Brain microvascular endothelial cell (primary cell): Measurements from ENCODE around the gene PIH1D1.
A peak's percentile ranks its signal among the peaks of the same experiment; 100 is the strongest.

Experiments
- DNase-seq: peaks from one replicate; pipeline ENCODE4 v3.0.0-alpha.2; 2020
- H3K27ac ChIP-seq: fragments of 250-450 bp; sonication (Bioruptor Pico); 2 replicates; pipeline ENCODE4 v1.5.1; 2020; ENCODE audit warnings: mild to moderate bottlenecking, moderate library complexity
- H3K27me3 ChIP-seq: fragments of 250-450 bp; sonication (Bioruptor Pico); replicated peaks from 2 replicates; pipeline ENCODE4 v1.5.1; 2020; ENCODE audit warnings: mild to moderate bottlenecking
- H3K36me3 ChIP-seq: fragments of 250-450 bp; sonication (Bioruptor Pico); replicated peaks from 2 replicates; pipeline ENCODE4 v1.5.1; 2020; ENCODE audit warnings: mild to moderate bottlenecking
- H3K4me3 ChIP-seq: 2 replicates; pipeline ENCODE4 v1.5.1; 2011; ENCODE audit warnings: low read depth, mild to moderate bottlenecking, control low read depth, low read length, moderate library complexity
- CTCF ChIP-seq: IDR thresholded peaks from 2 replicates; pipeline ENCODE4 v1.5.1; 2011; ENCODE audit warnings: low read depth, mild to moderate bottlenecking, moderate library complexity, low read length, control low read depth, inconsistent platforms; ENCODE audit errors: missing control alignments
- in situ Hi-C: cut with HindIII; loops from 2 replicates; pipeline ENCODE4 v1.10.0; 2017; ENCODE audit warnings: low sequenced_read_pairs, low pct_ligation_motif_present

The PIH1D1 gene

DNA sequence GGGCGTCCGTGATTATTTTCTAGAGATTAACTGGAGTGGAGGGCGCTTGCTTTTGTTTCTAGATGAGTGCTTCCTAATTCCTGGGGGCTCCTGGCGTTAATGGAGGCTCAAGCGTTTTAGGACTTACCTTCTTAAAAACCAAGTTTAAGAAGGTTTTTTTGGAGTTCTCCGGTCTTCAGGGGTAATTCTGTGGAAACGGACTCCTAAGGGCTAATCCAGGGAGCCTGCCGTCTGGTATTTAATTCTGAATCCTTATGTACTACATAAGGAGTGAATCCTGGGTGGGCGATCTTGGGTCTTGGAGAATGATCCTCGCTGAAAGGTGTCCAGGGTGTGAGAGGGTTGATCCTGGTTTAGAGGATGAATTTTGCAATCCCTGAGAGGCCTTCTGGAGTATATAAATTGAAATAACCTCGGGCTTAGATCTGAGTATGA is 45.0 kb upstream of the PIH1D1 start:
- Histone ChIP-seq H3K27ac (peak overlapping the region; percentile 92), H3K36me3 (peaks cover 52% of the 10 kb centered on the region), H3K27me3 (no peaks in the 10 kb centered on the region), H3K4me3 (peak overlapping the region; percentile 70)
- no peak for DNase-seq
- in situ Hi-C loops, result no loop called here
- no peak for TF ChIP-seq CTCF

- no peak for DNase-seq
- Histone ChIP-seq H3K4me3 (no peak overlapping the region), H3K27ac (no peak overlapping the region), H3K36me3 (peaks cover 65% of the 10 kb centered on the region), H3K27me3 (no peaks in the 10 kb centered on the region)
- no peak for TF ChIP-seq CTCF
- in situ Hi-C loops, result no loop called here
Observed at GRCh38 chr19:49492573-49493405, 41.2 kb upstream of the PIH1D1 start.

- no peak overlapping the region for H3K4me3 ChIP-seq
- in situ Hi-C loops, result no loop called here
- TF ChIP-seq CTCF, result no peak
- H3K36me3 ChIP-seq, result peaks cover 60% of the 10 kb centered on the region
- DNase-seq, result no peak
- no peaks in the 10 kb centered on the region for H3K27me3 ChIP-seq
- H3K27ac ChIP-seq, result no peak overlapping the region
Observed at GRCh38 chr19:49491804-49492572, 40.4 kb upstream of the PIH1D1 start.

- no peak for TF ChIP-seq CTCF
- in situ Hi-C loops, result no loop called here
- no peak overlapping the region for H3K4me3 ChIP-seq
- DNase-seq, result no peak
- peaks cover 60% of the 10 kb centered on the region for H3K36me3 ChIP-seq
- H3K27ac ChIP-seq, result no peak overlapping the region
- H3K27me3 ChIP-seq, result no peaks in the 10 kb centered on the region
Observed at GRCh38 chr19:49491030-49491803, 39.6 kb upstream of the PIH1D1 start.

DNA sequence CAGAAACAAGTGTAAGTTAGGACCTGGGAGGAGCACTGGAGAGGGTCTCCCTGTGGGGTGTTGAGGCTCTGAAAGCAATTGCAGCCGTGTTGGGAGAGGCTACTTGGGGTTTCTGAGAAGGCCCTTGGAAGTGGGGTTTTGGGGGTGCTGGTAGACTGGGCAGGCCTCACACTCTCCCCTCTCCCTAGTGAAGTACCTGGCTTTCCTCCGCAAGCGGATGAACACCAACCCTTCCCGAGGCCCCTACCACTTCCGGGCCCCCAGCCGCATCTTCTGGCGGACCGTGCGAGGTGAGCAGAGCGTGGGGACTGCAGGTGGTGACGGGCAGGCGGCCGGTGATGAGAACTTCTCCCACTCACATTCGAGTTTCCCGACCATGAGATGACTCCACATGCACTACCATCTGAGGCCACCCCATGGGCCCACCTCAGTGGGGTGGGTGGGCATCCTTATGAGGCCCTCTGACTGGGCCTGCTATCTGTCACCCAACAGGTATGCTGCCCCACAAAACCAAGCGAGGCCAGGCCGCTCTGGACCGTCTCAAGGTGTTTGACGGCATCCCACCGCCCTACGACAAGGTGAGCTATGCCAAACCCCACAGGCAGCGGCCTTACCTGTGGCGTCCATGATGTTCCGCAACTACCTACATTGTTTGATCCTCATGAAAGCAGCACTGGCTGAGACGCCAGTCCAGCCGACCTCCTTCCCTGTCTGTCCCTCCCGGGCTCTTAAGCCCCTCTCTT is 38.8 kb upstream of the PIH1D1 start:
- H3K27me3 ChIP-seq, result no peaks in the 10 kb centered on the region
- peak overlapping the region; percentile 13 for H3K27ac ChIP-seq
- no peak for DNase-seq
- TF ChIP-seq CTCF, result no peak
- peaks cover 60% of the 10 kb centered on the region for H3K36me3 ChIP-seq
- in situ Hi-C loops, result no loop called here
- H3K4me3 ChIP-seq, result peak overlapping the region; percentile 85
